CD8-positive, alpha-beta memory T cell (primary cell): Measurements from ENCODE around the gene CMPK1. TPM values are rescaled to one million over a fixed set of nuclear protein-coding genes. Genes with fewer than 3 reads are reported as not detected.

Experiments used
- CTCF ChIA-PET: fragments of 350-600 bp; sonication (Branson Sonifier 250); formaldehyde crosslinking; loops from one replicate; lab custom pipeline; 2021; ENCODE audit warnings: antibody characterized with exemption; lab: Charles Lee
- POLR2A ChIA-PET: fragments of 350-600 bp; sonication (Branson Sonifier 250); formaldehyde crosslinking; loops from one replicate; lab custom pipeline; 2021; ENCODE audit warnings: antibody characterized with exemption; lab: Charles Lee
- DNase-seq, 5 donors: peaks; one replicate each; pipeline versions ENCODE4 v3.0.0 to v3.0.0-alpha.2; 2020 to 2022; ENCODE audit warnings: mixed read lengths in 1 of 5
- H3K27ac ChIP-seq: one replicate; pipeline ENCODE4 v1.7.0; 2013; ENCODE audit warnings: low read depth, mild to moderate bottlenecking, low read length, moderate library complexity
- H3K27me3 ChIP-seq: 2 replicates; pipeline ENCODE4 v1.7.0; 2013; ENCODE audit warnings: low read length, mild to moderate bottlenecking; ENCODE audit not compliant: insufficient read depth, poor library complexity, severe bottlenecking
- H3K36me3 ChIP-seq: 2 replicates; pipeline ENCODE4 v1.7.0; 2013; ENCODE audit warnings: mild to moderate bottlenecking, low read length, moderate library complexity; ENCODE audit not compliant: insufficient read depth
- H3K4me1 ChIP-seq: 2 replicates; pipeline ENCODE4 v1.7.0; 2013; ENCODE audit warnings: mild to moderate bottlenecking, low read length, moderate library complexity; ENCODE audit not compliant: insufficient read depth
- H3K4me3 ChIP-seq: 2 replicates; pipeline ENCODE4 v1.7.0; 2013; ENCODE audit warnings: mild to moderate bottlenecking, low read length
- H3K9me3 ChIP-seq: 2 replicates; pipeline ENCODE4 v1.7.0; 2013; ENCODE audit warnings: mild to moderate bottlenecking, low read length
- H3K27ac Mint-ChIP-seq, 8 donors: one replicate each; pipeline ENCODE4 v1.8.0; 2020 to 2021; ENCODE audit warnings: mixed read lengths in 8 of 8, mild to moderate bottlenecking in 6 of 8, inconsistent platforms in 3 of 8, moderate library complexity in 3 of 8
- H3K27me3 Mint-ChIP-seq, 2 donors: one replicate each; pipeline ENCODE4 v1.8.0; 2020 to 2021; ENCODE audit warnings: mixed read lengths in 2 of 2, mild to moderate bottlenecking in 1 of 2, moderate library complexity in 1 of 2
- H3K36me3 Mint-ChIP-seq, 3 donors: one replicate each; pipeline ENCODE4 v1.8.0; 2020 to 2021; ENCODE audit warnings: mixed read lengths in 3 of 3, inconsistent platforms in 1 of 3, mild to moderate bottlenecking in 1 of 3
- H3K4me1 Mint-ChIP-seq, 3 donors: one replicate each; pipeline ENCODE4 v1.8.0; 2020 to 2021; ENCODE audit warnings: mixed read lengths in 3 of 3, inconsistent platforms in 1 of 3, mild to moderate bottlenecking in 1 of 3
- H3K4me3 Mint-ChIP-seq, 7 donors: one replicate each; pipeline ENCODE4 v1.8.0; 2020 to 2021; ENCODE audit warnings: mixed read lengths in 7 of 7, mild to moderate bottlenecking in 6 of 7, moderate library complexity in 4 of 7, inconsistent platforms in 2 of 7
- H3K9me3 Mint-ChIP-seq, 5 donors: one replicate each; pipeline ENCODE4 v1.8.0; 2020 to 2022; ENCODE audit warnings: mixed read lengths in 5 of 5, mild to moderate bottlenecking in 3 of 5, moderate library complexity in 2 of 5, inconsistent platforms in 1 of 5
- polyA plus RNA-seq: library from polyadenylated mRNA; unstranded; fragments of 300-500 nt; fragmentation: Illumina TruSeq; gene quantifications from one replicate; pipeline ENCODE4 v1.2.3, GENCODE V29; 2021
- total RNA-seq, 2 experiments: library from RNA; stranded (reverse); gene quantifications; one replicate each; pipeline ENCODE4 v1.2.3, GENCODE V29; 2021

The CMPK1 gene
- total and polyA plus RNA-seq, 3 experiments from 2014 or later, result 128 to 187 (median 131) TPM

GRCh38 chr1:47367651-47368050, 34.1 kb downstream of the CMPK1 start:
- no peak for DNase-seq
- Histone ChIP-seq H3K27me3 (no peaks in the 10 kb centered on the region), H3K27ac (no peak overlapping the region), H3K9me3 (no peaks in the 10 kb centered on the region), H3K36me3 (peaks cover 7% of the 10 kb centered on the region), H3K4me1 (no peaks in the 10 kb centered on the region), H3K4me3 (no peak overlapping the region)
- H3K27ac Mint-ChIP-seq, result peak overlapping the region in 1 of 8 donors; percentile 82
- peaks cover 6 to 38% (median 12%) of the 10 kb centered on the region in 3 donors for H3K36me3 Mint-ChIP-seq
- POLR2A ChIA-PET, result no interaction called here
- CTCF ChIA-PET, result no interaction called here
- no peak overlapping the region for H3K4me3 Mint-ChIP-seq
- H3K9me3 Mint-ChIP-seq, result no peaks in the 10 kb centered on the region
- H3K27me3 Mint-ChIP-seq, result no peaks in the 10 kb centered on the region
- H3K4me1 Mint-ChIP-seq, result peaks cover 10 to 15% (median 11%) of the 10 kb centered on the region in 3 donors

DNA sequence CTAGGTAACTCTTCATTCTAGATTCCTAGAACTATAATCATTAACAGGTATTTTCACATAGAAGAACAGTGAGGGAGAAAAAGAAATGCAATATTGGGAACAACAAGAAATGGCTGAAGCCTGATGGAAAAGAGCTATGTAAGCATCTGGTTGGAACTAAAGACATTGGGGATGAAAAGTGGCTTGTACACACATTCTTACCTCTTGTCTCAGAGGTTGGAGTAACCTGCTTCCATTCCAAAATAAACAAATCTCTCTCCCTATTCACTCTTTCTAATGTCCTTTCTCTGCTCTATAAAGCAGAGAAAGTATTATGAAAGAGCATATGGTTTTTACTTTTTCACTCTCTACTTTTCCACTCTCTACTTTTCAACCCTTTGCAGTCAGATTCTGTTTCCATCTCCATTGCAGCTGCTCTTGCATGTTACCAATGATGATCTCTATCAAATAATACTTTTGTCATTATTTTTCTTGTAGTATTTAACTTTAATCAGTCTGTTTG, 37.5 kb downstream of the CMPK1 start:
- Histone ChIP-seq H3K27me3 (no peaks in the 10 kb centered on the region), H3K4me3 (no peak overlapping the region), H3K36me3 (peaks cover 12% of the 10 kb centered on the region), H3K9me3 (no peaks in the 10 kb centered on the region), H3K27ac (no peak overlapping the region), H3K4me1 (no peaks in the 10 kb centered on the region)
- ChIA-PET POLR2A (no interaction called here), CTCF (no interaction called here)
- peaks cover 0 to 4% (median 3%) of the 10 kb centered on the region in 3 donors for H3K4me1 Mint-ChIP-seq
- H3K9me3 Mint-ChIP-seq, result no peaks in the 10 kb centered on the region
- H3K27ac Mint-ChIP-seq, result no peak overlapping the region
- DNase-seq, result no peak
- peaks cover 12 to 63% (median 18%) of the 10 kb centered on the region in 3 donors for H3K36me3 Mint-ChIP-seq
- H3K4me3 Mint-ChIP-seq, result no peak overlapping the region
- H3K27me3 Mint-ChIP-seq, result no peaks in the 10 kb centered on the region

- no peak overlapping the region for H3K4me3 Mint-ChIP-seq
- no peak overlapping the region for H3K27ac Mint-ChIP-seq
- Histone ChIP-seq H3K36me3 (peaks cover 13% of the 10 kb centered on the region), H3K4me1 (no peaks in the 10 kb centered on the region), H3K27ac (no peak overlapping the region), H3K9me3 (no peaks in the 10 kb centered on the region), H3K4me3 (no peak overlapping the region), H3K27me3 (no peaks in the 10 kb centered on the region)
- no peaks in the 10 kb centered on the region for H3K9me3 Mint-ChIP-seq
- ChIA-PET POLR2A (no interaction called here), CTCF (no interaction called here)
- no peaks in the 10 kb centered on the region for H3K4me1 Mint-ChIP-seq
- H3K27me3 Mint-ChIP-seq, result no peaks in the 10 kb centered on the region
- H3K36me3 Mint-ChIP-seq, result peaks cover 15 to 74% (median 25%) of the 10 kb centered on the region in 3 donors
- no peak for DNase-seq
Observed at GRCh38 chr1:47374501-47374900, 40.9 kb downstream of the CMPK1 start.

- Mint-ChIP-seq H3K4me1 (no peaks in the 10 kb centered on the region), H3K27ac (peak overlapping the region in 1 of 8 donors; percentile 11), H3K36me3 (peaks cover 10 to 71% (median 20%) of the 10 kb centered on the region in 3 donors), H3K4me3 (no peak overlapping the region), H3K27me3 (no peaks in the 10 kb centered on the region), H3K9me3 (no peaks in the 10 kb centered on the region)
- no peak for DNase-seq
- CTCF ChIA-PET, result no interaction called here
- Histone ChIP-seq H3K27ac (no peak overlapping the region), H3K36me3 (peaks cover 17% of the 10 kb centered on the region), H3K4me3 (no peak overlapping the region), H3K4me1 (no peaks in the 10 kb centered on the region), H3K9me3 (no peaks in the 10 kb centered on the region), H3K27me3 (no peaks in the 10 kb centered on the region)
- POLR2A ChIA-PET, result no interaction called here
Observed at GRCh38 chr1:47378147-47378546, 44.6 kb downstream of the CMPK1 start.

DNA sequence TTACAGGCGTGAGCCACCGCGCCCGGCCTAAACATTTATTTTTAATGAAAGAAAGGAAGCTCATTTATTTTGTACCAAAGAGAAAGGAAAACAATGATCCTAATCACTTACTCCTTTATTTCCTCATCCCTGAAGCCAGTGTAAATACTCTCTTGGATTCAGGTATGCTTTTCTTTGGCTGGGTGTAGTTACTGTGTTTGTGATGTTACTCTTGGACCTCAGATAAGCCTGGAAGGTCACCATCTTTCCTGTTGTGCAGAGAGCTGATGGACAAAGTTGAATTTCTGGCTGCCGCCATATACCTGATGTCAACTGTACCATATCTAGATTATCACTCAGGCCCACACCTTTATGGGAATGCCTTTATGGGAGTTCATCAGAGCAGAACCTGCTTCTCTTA, 47.1 kb downstream of the CMPK1 start:
- DNase-seq, result no peak
- ChIA-PET CTCF (no interaction called here), POLR2A (no interaction called here)
- Histone ChIP-seq H3K36me3 (peaks cover 12% of the 10 kb centered on the region), H3K27me3 (no peaks in the 10 kb centered on the region), H3K27ac (no peak overlapping the region), H3K9me3 (no peaks in the 10 kb centered on the region), H3K4me1 (no peaks in the 10 kb centered on the region), H3K4me3 (no peak overlapping the region)
- Mint-ChIP-seq H3K27ac (no peak overlapping the region), H3K9me3 (no peaks in the 10 kb centered on the region), H3K4me3 (no peak overlapping the region), H3K36me3 (peaks cover 4 to 54% (median 14%) of the 10 kb centered on the region in 3 donors), H3K4me1 (no peaks in the 10 kb centered on the region), H3K27me3 (no peaks in the 10 kb centered on the region)

DNA sequence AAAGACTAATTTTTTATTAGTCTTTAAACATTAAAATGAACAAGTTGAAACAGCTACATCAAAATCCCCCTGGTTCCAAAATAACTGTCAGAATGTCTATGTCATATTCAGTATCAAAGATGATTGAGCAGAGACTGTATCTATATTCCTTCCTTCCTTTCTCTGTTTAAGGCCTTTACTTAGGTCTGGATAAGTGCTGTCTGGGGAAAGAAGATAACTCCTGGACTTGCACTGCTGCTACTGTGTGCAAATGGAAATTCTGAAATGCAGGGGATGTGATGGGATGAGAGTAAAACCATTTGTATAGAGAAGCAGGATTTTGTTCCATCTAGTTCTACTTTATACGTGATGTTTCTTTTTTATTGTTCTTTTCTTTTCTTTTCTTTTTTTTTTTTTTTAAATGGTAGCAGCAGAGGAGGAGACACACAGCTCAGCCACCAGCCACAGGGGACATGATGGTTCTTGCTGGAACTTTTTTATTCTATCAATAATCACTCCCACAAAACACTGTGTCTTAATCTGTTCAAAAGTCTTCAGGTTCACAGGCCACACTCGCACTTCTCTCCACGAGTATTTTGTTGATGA, 48.9 kb downstream of the CMPK1 start:
- Mint-ChIP-seq H3K9me3 (no peaks in the 10 kb centered on the region), H3K27me3 (no peaks in the 10 kb centered on the region), H3K27ac (peak overlapping the region in 3 of 8 donors; percentile 4 to 88 (median 50)), H3K4me1 (no peaks in the 10 kb centered on the region), H3K4me3 (no peak overlapping the region), H3K36me3 (peaks cover 4 to 43% (median 14%) of the 10 kb centered on the region in 3 donors)
- H3K4me3 ChIP-seq, result no peak overlapping the region
- ChIA-PET POLR2A (no interaction called here), CTCF (interaction anchor here (1.3 kb wide), 1 partner anchor 54 kb away, joined by 3 read pairs; no protein-coding TSS in a partner anchor)
- H3K4me1 ChIP-seq, result no peaks in the 10 kb centered on the region
- no peak for DNase-seq
- H3K9me3 ChIP-seq, result no peaks in the 10 kb centered on the region
- H3K36me3 ChIP-seq, result peaks cover 12% of the 10 kb centered on the region
- no peaks in the 10 kb centered on the region for H3K27me3 ChIP-seq
- no peak overlapping the region for H3K27ac ChIP-seq

- H3K27me3 ChIP-seq, result no peaks in the 10 kb centered on the region
- Mint-ChIP-seq H3K4me3 (no peak overlapping the region), H3K4me1 (peaks cover 0 to 3% (median 3%) of the 10 kb centered on the region in 3 donors), H3K27me3 (no peaks in the 10 kb centered on the region), H3K36me3 (peaks cover 0 to 29% (median 9%) of the 10 kb centered on the region in 3 donors), H3K9me3 (no peaks in the 10 kb centered on the region), H3K27ac (peak overlapping the region in 1 of 8 donors; percentile 54)
- ChIA-PET CTCF (interaction anchor here (1.5 kb wide), 1 partner anchor 315 kb away, joined by 4 read pairs; no protein-coding TSS in a partner anchor), POLR2A (no interaction called here)
- no peak overlapping the region for H3K27ac ChIP-seq
- H3K9me3 ChIP-seq, result no peaks in the 10 kb centered on the region
- no peak overlapping the region for H3K4me3 ChIP-seq
- no peaks in the 10 kb centered on the region for H3K4me1 ChIP-seq
- peaks cover 12% of the 10 kb centered on the region for H3K36me3 ChIP-seq
- no peak for DNase-seq
Observed at GRCh38 chr1:47384083-47384482, 50.5 kb downstream of the CMPK1 start.

DNA sequence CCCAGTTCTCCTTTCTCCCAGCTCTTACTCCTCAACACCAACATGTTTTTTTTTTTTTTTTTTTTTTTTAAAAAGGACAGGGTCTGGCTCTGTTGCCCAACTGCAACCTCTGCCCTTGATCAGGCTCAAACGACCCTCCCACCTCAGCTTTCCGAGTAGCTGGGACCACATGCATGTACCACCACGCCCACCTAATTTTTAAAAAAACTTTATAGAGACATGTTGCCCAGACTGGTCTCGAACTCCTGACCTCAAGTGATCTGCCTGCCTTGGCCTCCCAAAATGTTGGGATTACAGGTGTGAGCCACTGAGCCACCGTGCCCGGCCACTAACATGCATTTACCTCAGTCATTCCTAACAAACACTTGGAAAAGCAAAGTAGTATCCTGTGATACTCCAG, 51.4 kb downstream of the CMPK1 start:
- H3K27ac Mint-ChIP-seq, result peak overlapping the region in 1 of 8 donors; percentile 43
- no peaks in the 10 kb centered on the region for H3K4me1 ChIP-seq
- H3K4me3 ChIP-seq, result no peak overlapping the region
- H3K4me1 Mint-ChIP-seq, result peaks cover 0 to 4% (median 3%) of the 10 kb centered on the region in 3 donors
- H3K27ac ChIP-seq, result no peak overlapping the region
- no peaks in the 10 kb centered on the region for H3K9me3 Mint-ChIP-seq
- H3K36me3 ChIP-seq, result peaks cover 5% of the 10 kb centered on the region
- no peaks in the 10 kb centered on the region for H3K27me3 Mint-ChIP-seq
- H3K9me3 ChIP-seq, result no peaks in the 10 kb centered on the region
- ChIA-PET POLR2A (no interaction called here), CTCF (no interaction called here)
- H3K4me3 Mint-ChIP-seq, result no peak overlapping the region
- H3K36me3 Mint-ChIP-seq, result peaks cover 0 to 22% (median 4%) of the 10 kb centered on the region in 3 donors
- DNase-seq, result no peak
- H3K27me3 ChIP-seq, result no peaks in the 10 kb centered on the region
